ENCODE data around the gene RNU2-1.

GRCh38 chr17:43211480-43212402, 22.0 kb downstream of the RNU2-1 start, which contains the start of gene TMEM106A:
- TF ChIP-seq CTCF (IDR thresholded peaks at IDR 0.05) (peak; percentile 62), EZH2 (IDR thresholded peaks at IDR 0.05; ENCODE audit: borderline replicate concordance, insufficient read depth, low read depth, low read length, poor library complexity, severe bottlenecking) (no peak)

All from B cell (primary cell).